ENCODE results near the gene CDKN2B-AS1.
A peak's percentile ranks its signal among the peaks of the same experiment; 100 is the strongest.
"Not testable (repeated sequence)": the region's sequence is repeated elsewhere in the genome, so short reads cannot be mapped to it uniquely, and the experiment has no call there.

CDKN2B-AS1 gene

DNA sequence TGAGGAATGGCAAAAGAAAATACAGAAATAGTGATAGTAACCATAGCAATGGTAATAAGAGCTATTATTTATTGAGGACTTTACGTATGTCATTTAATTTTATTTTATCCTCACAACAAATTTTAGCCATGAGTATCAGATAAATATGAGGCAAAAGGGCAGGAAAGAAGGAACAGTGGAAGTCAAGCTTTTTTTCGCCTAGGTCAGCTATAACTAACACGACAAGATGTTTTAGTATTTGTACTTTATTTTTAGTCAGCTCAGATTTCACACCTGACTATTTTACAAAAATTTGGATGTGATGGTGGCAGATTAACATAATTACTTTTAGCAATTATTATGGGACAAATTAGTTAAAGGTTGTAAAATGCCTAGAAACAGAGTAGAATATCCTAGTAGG is 49.3 kb downstream of the CDKN2B-AS1 start:
- DNase-seq (ENCODE audit: low read depth), result no peak

DNA sequence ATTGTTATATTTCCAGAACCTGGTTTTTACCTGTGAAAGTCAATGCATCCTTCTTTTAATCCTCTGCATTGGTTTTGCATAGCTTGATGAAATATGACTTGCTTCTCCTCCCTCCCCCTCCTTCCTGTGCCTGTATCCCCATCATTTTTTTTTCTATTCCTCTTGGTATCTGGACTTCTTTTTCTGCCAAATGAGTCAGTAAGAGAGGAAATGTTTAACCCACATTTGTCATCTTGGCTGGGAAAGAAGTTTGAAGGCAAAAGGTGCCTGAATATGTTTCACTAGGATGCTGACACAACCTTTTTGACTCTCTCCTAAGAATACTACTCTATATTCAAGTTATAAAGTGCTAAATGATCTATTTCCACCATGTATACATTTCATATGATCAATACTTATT is 50.0 kb downstream of the CDKN2B-AS1 start:
- peak; percentile 72 for DNase-seq (ENCODE audit: low read depth)

DNA sequence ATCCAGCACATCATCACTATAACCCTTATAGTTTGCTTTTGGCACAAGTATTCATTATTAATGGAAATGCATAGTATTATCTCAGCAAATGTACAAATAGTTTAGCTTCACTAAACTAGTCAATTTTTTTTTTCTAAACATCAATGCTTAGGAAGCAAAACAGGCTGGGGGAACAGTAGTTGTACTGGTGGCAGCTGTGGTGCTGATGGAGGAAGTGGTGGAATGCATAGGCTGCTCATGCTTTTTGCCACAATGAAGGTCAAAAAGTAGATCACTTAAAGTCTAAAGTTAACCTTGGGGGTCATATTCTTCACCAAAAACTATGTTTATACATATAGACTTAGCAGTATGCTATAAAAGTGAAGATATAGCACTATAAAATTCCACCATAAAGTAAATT is 50.8 kb downstream of the CDKN2B-AS1 start:
- DNase-seq (ENCODE audit: low read depth), result no peak

DNA sequence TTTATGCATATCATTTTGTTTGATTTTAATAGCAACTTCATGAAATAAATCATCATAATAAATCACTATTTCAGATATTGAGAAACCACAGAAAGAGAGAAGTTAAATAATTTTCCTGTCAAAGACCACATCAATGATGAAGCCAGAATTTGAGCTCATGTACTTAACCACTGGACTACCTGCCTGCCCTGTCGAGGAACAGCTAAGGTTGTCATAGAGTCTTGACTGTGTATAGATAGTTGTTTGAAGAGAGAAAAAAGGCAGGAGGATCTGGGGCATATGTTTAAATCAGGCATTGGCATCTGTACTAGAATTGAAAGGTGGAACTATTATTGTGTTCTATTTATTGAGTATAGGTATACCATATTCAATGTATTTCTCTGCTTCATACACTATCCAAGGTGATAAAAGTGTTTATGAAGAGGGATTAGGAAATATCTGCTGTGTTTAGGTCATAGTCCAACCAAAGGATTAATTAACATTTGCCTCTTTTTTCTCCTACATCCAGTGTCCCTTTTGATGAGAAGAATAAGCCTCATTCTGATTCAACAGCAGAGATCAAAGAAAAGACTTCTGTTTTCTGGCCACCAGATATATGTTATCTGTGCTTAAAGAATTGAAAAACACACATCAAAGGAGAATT is 51.8 kb downstream of the CDKN2B-AS1 start:
- DNase-seq (ENCODE audit: low read depth), result no peak

DNA sequence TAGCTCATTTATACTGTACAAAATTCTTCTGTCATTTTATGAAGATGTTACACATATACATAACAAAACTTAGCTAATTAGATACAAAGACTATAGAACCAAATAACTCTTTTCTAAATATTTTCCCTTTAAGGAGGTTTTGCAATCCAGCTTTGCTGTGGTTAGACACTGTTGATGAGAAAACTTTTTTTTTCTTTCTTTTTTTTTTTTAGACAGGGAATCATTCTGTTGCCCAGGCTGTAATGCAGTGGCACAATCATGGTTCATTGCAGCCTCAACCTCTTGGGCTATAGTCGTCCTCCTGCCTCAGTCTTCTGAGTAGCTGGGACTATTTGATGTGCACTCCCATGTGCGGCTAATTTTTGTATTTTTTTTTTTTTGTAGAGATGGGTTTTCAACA is 53.0 kb downstream of the CDKN2B-AS1 start:
- DNase-seq (ENCODE audit: low read depth), result no peak

DNA sequence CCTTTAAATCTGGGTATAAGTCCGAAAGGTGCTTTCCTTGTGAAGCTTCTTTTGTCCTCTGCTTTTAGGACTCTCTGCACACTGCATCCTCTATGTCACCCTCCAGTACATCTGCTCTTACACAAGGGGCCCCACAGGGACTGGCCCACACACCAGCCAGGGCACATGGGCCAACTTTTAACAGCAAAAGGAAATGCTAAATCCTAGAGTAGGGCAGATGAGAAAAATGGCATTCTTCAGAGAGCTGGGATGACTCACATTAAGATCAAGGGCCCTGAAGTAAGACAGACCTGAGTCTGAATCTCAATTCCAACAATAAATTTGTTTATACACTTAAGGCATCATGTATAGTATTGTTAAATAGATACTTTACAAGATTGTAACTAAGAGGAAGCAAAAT is 54.8 kb downstream of the CDKN2B-AS1 start:
- DNase-seq (ENCODE audit: low read depth), result no peak

DNA sequence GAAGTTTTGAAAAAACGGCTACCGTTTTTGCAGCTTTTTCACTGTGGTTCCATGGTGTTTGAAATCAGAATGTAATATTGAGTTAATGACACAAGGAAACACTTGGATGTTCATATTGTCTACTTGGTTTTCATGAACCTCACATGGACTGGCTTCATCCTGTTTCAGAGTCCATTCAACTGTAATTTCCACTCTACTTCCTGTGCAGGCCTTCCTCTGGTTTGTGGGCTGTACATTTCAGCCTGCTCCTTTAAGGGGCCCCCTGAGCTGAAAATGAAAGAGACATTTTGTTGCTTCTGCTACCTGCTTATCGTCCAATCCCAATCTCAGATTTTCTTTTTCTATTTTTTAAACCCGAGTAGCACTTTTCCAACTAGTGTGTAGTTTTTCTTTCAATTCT is 56.3 kb downstream of the CDKN2B-AS1 start:
- no peak for DNase-seq (ENCODE audit: low read depth)

DNA sequence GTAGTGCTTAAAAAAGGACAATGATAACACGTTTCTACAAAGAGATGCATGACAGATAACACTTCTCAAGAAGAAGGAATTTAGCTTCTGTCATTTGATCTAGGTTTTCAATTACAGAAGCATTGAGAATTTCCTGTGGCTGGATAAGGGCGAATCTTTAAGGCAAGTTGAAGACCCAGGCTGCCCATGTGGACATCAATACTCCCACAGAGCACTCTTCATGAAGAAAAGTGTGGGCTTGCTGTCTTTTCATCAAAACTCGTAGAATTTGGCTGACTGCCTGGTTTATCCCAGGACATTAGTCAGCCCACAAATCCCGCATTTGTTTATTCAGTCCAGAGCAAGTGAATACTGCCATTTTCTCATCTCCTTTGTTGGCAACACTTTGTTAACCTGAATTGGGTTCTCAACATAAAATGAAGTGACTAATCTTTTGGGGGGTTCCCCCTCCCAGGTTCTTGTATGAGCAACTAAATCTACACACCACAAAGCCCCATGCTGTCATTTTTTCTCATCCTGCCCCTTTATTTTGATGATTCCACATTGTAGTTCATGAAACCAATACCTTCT is 57.9 kb downstream of the CDKN2B-AS1 start:
- DNase-seq (ENCODE audit: low read depth), result peak; percentile 98

DNA sequence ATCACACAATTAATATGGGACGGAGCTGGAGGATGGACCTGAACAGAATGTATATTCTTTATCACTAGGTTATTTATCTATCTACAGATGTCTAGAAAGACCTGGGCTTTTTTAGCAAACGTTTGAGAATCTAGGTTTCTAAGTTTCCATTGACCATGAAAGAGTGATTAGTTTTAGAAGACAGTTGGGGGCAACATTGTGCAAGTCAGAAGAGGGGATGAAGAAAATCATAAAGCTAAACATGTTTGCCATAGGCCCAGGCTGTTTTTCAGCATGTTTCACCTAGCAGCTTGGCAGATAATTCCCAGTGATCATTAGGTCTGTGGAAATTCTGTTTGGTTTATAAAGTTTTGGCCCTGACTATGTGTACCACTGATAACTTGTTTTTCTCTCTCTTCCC is 58.6 kb downstream of the CDKN2B-AS1 start:
- DNase-seq (ENCODE audit: low read depth), result no peak

DNA sequence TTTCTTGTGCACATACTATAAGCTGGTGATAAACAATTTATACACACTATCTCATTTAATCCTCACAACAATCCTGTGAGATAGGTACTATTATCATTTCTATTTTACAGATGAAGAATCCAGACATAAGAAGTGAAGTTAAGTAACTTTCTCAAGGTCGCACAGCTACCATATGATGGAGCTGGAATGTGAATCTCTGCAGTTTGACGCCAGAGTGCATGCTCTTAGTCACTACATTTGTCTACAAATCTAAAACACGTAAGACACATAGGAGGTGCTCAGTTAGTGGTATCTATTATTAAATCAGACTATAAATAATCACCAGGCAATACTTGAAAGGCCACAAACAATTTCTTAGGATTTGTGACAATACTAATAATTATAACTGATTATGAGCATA is 59.5 kb downstream of the CDKN2B-AS1 start:
- peak; percentile 68 for DNase-seq (ENCODE audit: low read depth)

DNA sequence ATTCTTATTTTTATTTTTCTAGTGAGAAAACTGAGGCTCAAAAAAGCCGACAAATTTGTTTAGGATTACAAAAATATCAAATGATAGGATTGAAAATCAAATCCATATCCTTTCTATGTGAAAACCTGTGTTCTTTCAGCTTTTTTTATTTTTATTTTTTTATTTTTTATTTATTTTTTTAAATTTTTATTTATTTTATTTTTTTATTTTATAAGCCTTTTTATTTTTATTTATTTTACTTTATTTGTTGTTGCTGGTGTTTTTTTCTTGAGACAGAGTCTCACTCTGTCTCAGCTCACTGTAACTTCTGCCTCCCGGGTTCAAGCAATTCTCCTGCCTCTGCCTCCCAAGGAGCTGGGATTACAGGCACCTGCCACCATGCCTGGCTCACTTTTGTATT is 59.9 kb downstream of the CDKN2B-AS1 start:
- no peak for DNase-seq (ENCODE audit: low read depth)

DNA sequence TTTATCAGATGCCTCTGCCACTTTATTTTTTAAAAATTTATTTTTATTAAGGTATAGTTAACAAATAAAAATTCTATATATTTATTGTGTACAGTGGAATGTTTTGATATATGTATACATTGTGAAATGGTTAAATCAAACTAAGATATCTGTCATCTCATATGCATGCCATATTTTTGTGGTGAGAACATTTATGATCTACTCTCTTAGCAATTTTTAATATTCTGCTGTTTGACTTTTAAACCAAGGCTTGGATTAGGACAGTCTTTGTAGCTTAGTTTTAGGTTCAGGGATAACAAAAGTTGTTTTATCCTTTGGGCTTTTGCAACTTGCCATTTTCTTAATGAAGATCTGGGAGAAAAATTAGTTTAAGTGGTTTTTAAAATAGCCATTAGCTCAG is 60.5 kb downstream of the CDKN2B-AS1 start:
- no peak for DNase-seq (ENCODE audit: low read depth)

DNA sequence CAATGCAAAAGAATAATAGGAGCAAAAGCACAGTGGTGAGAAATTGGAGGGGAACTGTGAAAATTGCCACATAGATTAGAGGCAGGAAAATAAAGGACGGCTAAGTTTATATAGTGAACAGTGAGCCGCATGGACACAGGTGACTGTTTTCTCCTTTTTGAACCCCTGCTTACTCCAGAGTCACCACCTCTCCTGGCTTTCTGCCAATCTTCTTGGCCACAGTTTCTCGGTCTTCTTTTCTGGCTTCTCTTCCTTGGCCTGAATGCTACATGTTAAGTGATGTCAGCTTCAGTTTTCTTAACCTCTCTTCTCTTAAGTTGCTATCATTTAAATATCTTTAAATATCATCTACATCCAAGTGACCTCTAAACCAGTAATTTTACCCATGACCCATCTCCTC is 61.8 kb downstream of the CDKN2B-AS1 start:
- DNase-seq (ENCODE audit: low read depth), result no peak

DNA sequence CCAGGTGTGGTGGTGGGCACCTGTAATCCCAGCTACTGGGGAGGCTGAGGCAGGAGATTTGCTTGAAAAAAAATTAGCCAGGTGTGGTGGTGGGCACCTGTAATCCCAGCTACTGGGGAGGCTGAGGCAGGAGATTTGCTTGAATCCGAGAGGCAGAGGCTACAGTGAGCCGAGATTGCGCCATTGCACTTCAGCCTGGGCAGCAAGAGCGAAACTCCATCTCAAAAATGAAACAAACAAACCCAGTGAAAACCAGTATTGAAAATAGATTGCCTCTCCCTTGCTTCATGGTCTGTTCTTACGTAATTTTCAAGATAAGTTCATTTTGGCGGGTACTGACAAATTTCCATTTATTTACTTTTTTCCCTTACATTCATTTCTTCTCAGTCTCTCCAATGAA is 63.4 kb downstream of the CDKN2B-AS1 start:
- DNase-seq (ENCODE audit: low read depth), result not testable (repeated sequence)

DNA sequence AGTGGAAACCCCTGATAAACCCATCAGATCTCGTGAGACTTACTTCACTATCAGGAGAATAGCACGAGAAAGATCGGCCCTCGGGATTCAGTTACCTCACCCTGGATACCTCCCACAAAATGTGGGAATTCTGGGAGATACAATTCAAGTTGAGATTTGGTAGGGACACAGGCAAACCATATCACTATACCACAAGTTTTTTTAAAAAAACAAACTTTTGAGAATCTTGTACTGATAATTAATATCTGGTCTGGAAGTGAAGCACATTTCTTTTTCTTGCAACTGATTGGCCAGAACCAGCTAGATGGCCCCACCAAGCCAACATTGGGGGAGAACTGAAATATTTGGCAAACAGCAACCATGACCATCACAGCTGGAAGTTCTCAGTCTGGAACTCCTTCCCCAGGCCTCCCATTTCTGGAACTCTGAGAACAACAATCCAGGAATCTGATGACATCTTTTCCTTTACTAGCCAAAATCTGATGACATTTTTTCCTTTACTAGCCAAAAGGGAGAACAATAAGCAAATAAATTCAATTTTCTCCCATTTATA is 66.3 kb downstream of the CDKN2B-AS1 start:
- no peak for DNase-seq (ENCODE audit: low read depth)

DNA sequence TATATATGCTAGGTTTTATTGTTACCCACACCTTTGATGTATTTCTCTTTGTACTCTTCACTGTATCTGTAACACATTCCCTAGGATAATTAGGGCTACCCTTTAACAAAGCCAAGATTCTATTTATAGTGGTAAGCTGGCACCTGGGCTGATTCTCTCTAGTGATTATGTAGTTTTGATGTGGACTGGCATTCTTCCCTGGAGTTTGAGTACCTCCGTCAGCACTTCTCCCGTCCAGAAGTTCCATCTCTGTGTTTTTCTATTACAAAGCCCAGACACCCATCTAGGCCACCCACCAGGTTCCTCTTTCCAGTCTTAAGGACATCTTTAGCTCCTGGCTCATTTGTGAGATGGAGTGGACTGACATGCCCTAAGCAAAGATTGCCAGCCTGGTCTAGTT is 70.4 kb downstream of the CDKN2B-AS1 start:
- DNase-seq (ENCODE audit: low read depth), result no peak

DNA sequence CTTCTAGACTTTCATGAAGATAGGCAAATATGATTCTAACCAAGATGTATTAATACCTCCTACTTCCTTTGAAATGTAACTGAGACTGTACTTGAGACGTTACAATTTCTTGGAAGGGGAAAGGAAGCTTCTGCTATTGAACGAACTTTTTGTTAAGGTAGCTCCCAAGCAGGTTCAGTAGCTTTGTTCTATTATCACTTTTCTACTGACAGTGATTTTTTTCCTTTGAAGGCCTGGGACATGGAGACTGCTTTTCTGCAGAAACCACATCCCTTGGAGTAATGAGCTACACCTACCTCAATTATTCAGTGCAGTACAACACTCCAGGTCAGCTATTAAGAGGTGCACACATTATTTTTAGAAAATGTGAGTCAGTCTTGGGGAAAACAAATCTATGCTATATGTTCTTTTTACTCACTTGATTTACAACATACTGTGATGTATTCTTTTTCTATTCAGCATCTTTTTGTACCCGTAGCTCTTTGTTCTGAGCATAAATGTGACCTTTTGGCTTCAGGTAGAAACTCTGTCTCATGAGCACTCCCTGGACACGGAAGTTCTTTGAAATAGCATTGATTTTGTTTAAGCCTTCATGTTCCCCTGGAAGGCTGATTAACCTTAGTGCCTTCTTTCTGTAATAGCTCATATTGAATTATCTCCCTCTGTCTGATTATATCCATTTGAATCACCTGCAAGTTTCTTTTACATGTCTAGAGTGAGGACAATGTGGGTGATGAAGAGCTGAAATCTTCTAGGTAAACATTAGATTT is 71.0 kb downstream of the CDKN2B-AS1 start:
- DNase-seq (ENCODE audit: low read depth), result no peak

DNA sequence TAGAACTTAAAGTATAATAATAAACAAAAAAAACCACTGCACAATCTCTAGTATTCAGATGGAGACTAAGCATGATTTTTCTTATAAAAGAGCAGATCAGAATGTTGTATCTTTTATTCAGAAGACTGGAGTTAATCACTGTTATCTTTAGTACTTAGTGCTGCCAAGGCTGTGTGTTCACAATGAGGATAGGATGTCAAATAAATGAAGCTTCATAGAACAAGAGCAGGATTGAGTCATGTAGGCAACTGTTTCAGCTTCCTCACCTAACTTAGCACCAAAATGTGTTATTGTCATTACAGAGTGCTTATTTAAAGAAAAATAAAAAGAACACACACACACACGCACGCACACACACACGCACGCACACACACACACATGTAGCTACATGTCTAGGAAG is 72.6 kb downstream of the CDKN2B-AS1 start:
- DNase-seq (ENCODE audit: low read depth), result no peak

DNA sequence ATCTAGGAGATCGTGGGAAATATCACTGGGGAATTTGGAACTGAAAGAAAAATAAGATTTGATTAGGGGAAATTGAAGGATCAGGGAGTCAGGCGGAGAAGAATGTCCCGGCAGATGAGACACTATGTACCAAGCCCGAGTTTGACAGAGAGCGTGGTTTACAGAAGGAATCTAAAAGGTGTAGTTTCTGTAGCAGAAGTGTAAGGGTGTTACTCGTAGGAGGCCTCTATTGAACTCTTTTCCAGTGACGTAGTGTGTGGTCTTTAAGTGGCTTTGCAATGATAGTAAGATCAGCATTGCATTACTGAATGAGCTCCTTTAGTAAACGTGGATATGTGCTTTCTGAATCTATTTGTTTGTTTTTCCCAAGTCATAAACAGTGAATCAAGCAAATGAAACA is 73.8 kb downstream of the CDKN2B-AS1 start:
- no peak for DNase-seq (ENCODE audit: low read depth)

DNA sequence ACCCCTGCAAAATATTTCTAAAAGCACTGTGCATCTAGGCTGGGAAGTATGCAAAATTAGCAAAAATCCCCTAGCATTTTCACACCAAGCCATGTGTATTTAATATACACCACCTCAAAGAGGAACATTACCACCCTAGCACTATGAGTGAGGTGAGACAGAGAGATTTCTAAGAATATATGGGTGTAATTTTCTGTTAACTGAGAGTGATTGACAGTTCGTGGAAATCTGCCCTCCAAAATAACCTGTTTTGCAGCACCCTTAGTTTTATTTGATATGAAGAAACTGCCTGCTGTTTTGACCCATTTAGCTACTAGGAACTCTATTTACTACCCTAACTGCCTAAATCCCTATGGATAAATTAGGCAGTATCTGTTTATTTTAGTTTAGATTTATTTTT is 78.8 kb downstream of the CDKN2B-AS1 start:
- DNase-seq (ENCODE audit: low read depth), result no peak

DNA sequence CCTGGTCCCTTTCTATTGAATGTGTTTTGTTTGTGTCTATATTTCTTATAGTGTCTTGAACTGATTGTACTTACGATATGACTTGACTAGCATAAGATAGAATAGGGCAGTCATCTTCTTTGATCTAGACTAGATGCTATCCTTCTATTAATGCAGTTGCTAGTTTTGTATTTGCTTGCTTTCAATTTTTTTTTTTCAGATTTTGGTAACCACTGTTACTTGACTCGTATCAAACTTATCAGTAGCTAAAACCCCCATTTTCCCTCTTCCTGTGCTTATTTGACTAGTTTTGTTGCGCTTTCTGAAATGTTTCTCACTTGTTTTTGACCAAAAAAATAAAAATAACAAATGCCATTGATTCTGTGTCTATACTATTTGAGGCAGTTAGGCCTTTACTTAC is 83.5 kb downstream of the CDKN2B-AS1 start:
- no peak for DNase-seq (ENCODE audit: low read depth)

DNA sequence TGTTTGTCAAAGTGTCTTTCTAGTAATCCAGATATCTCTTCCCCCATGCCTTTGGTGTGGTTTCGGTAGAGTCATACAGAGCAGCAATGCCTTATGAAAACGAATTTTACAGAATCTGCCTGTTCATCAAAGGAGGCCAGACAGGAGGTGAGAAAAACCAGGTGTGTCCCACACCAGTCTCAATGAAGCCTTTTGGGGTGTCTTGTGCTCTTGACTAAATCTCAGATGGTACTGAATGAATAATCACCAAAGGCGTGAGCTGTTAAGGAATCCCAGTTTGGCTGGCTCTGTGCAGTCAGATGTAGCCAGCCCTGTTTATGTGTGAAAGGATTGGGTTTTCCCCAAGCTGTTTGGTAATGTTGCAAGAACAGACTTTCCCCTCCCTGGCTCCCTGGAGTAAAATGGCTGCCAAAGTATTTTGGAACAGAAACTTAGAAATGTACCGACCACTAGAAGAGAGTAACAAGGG is 85.3 kb downstream of the CDKN2B-AS1 start:
- DNase-seq (ENCODE audit: low read depth), result peak; percentile 56

All from non-pigmented ciliary epithelial cell (primary cell).